ENCODE measurements around the gene KDM6A.

GRCh38 chrX:44882635-44883034 lies 9.6 kb downstream of the KDM6A start:
- TF ChIP-seq, protein P1, sequence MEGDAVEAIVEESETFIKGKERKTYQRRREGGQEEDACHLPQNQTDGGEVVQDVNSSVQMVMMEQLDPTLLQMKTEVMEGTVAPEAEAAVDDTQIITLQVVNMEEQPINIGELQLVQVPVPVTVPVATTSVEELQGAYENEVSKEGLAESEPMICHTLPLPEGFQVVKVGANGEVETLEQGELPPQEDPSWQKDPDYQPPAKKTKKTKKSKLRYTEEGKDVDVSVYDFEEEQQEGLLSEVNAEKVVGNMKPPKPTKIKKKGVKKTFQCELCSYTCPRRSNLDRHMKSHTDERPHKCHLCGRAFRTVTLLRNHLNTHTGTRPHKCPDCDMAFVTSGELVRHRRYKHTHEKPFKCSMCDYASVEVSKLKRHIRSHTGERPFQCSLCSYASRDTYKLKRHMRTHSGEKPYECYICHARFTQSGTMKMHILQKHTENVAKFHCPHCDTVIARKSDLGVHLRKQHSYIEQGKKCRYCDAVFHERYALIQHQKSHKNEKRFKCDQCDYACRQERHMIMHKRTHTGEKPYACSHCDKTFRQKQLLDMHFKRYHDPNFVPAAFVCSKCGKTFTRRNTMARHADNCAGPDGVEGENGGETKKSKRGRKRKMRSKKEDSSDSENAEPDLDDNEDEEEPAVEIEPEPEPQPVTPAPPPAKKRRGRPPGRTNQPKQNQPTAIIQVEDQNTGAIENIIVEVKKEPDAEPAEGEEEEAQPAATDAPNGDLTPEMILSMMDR (IDR thresholded peaks at IDR 0.05): no peak
- no peak for TF ChIP-seq POLR2A (IDR thresholded peaks at IDR 0.05)

Measured in body of pancreas (tissue), 4 donors.